Measurements from ENCODE around the gene EAPP.
"Not testable (repeated sequence)": the region's sequence is repeated elsewhere in the genome, so short reads cannot be mapped to it uniquely, and the experiment has no call there.

EAPP gene

DNA sequence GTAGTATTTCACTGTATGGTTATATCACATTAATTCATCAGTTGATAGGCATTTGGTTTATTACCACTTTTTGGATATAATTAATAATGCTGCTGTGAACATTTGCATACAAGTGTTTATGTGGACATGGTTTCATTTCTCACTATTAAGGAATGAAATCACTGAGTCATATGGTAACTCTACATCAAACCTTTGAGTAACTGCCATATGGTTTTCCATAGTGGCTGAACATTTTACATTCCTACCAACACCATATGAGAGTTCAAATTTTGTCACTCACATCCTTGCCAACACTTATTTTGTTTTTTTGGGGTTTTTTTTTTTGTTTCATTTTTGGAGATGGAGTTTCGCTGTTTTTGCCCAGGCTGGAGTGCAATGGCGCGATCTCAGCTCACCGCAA lies 30.2 kb upstream of the EAPP start:
- no peaks in the 10 kb centered on the region for H3K4me1 Mint-ChIP-seq
- H3K9me3 Mint-ChIP-seq: no peaks in the 10 kb centered on the region
- no peak overlapping the region for H3K27ac Mint-ChIP-seq
- TF ChIP-seq, protein P1, sequence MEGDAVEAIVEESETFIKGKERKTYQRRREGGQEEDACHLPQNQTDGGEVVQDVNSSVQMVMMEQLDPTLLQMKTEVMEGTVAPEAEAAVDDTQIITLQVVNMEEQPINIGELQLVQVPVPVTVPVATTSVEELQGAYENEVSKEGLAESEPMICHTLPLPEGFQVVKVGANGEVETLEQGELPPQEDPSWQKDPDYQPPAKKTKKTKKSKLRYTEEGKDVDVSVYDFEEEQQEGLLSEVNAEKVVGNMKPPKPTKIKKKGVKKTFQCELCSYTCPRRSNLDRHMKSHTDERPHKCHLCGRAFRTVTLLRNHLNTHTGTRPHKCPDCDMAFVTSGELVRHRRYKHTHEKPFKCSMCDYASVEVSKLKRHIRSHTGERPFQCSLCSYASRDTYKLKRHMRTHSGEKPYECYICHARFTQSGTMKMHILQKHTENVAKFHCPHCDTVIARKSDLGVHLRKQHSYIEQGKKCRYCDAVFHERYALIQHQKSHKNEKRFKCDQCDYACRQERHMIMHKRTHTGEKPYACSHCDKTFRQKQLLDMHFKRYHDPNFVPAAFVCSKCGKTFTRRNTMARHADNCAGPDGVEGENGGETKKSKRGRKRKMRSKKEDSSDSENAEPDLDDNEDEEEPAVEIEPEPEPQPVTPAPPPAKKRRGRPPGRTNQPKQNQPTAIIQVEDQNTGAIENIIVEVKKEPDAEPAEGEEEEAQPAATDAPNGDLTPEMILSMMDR (IDR thresholded peaks at IDR 0.05; ENCODE audit: unreplicated experiment in 3 of 3): no peak
- no peaks in the 10 kb centered on the region for H3K27me3 Mint-ChIP-seq (ENCODE audit: low read depth)
- H3K36me3 Mint-ChIP-seq (ENCODE audit: low read depth): peaks cover 46% of the 10 kb centered on the region
- no peak overlapping the region for H3K4me3 Mint-ChIP-seq

DNA sequence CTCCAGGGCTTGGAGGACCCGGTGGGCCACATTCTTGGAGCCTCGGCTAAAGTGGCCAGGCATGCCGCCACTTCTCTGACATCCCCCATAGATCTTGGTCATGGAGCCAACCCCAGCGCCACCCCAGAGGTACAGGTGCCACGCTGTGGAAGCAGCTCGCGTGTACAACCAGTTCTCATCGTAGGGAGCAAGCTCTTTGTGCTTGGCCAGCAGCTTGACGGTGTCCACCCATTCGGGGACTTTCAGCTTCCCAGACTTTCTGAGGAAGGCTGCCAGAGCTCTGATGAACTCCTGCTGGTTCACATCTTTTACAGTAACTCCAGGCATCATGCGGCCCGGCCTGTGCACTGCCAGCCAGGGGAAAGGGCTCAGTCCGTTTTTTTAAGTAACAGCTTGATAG lies 29.3 kb upstream of the EAPP start:
- no peaks in the 10 kb centered on the region for H3K27me3 Mint-ChIP-seq (ENCODE audit: low read depth)
- no peak overlapping the region for H3K27ac Mint-ChIP-seq
- H3K4me1 Mint-ChIP-seq: no peaks in the 10 kb centered on the region
- H3K36me3 Mint-ChIP-seq (ENCODE audit: low read depth): peaks cover 46% of the 10 kb centered on the region
- no peaks in the 10 kb centered on the region for H3K9me3 Mint-ChIP-seq
- TF ChIP-seq, protein P1 (IDR thresholded peaks at IDR 0.05; ENCODE audit: unreplicated experiment in 3 of 3): no peak
- no peak overlapping the region for H3K4me3 Mint-ChIP-seq

DNA sequence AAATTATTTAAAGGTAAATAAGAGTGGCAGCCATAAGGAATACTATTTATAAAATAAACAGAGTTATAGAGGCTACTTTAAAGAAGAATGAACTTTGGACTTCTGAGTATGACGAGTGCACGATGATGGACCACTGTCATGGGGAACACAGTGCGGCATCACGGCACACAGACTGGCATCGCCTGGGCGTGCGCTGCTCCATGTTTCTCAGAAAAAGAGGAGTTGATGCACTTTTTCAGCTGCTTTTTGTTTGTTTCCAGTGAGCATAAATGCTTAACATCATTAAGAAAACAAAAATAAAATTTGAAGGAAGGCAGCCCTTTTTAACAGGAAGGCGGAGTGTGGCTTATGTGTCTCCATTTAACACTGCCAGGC lies 23.3 kb upstream of the EAPP start:
- no peaks in the 10 kb centered on the region for H3K4me1 Mint-ChIP-seq
- H3K9me3 Mint-ChIP-seq: no peaks in the 10 kb centered on the region

DNA sequence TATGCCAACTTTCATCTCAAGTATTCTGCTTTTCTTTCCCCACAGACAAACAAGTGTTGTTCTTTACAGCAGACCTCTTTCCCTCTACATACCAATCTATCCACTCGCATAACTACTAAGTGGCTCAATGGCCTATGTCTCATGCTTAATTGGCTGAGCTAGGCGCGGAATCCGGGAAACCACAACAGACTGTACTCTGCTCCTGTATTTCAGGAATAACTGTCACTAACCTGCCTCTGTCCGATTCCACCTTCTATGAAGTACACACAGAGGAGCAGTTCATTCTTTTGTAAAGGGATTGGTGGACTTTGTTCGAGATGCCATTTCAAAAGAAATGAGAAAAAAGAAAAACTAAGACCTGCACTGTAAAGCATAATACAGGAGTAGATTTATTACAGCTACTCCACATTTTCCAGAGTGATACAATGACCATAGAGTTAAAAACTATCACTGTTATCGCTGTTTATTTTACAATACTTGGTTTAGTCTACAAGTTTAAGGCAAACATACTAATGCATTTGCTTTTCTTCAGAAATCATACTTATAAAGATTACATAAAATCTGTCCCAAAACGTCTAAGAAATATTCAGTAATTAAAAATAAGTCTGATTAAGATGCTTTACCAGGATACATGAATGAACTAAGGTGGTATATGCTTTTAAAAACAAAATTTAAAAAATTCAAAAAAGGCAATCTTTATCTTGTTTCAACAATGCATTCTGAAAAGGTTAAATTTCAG lies 22.7 kb upstream of the EAPP start:
- H3K27me3 Mint-ChIP-seq (ENCODE audit: low read depth); H3K4me3 Mint-ChIP-seq; H3K27ac Mint-ChIP-seq; H3K9me3 Mint-ChIP-seq; H3K4me1 Mint-ChIP-seq: not testable (repeated sequence)
- H3K36me3 Mint-ChIP-seq (ENCODE audit: low read depth): peaks cover 18% of the 10 kb centered on the region

More for the DNA sequence above, 23.3 kb upstream of the EAPP start:
- H3K36me3 Mint-ChIP-seq (ENCODE audit: low read depth): peaks cover 21% of the 10 kb centered on the region
- H3K27ac Mint-ChIP-seq: no peak overlapping the region
- TF ChIP-seq, protein P1 (IDR thresholded peaks at IDR 0.05; ENCODE audit: unreplicated experiment in 3 of 3): no peak
- H3K4me3 Mint-ChIP-seq: no peak overlapping the region
- H3K27me3 Mint-ChIP-seq (ENCODE audit: low read depth): no peaks in the 10 kb centered on the region

DNA sequence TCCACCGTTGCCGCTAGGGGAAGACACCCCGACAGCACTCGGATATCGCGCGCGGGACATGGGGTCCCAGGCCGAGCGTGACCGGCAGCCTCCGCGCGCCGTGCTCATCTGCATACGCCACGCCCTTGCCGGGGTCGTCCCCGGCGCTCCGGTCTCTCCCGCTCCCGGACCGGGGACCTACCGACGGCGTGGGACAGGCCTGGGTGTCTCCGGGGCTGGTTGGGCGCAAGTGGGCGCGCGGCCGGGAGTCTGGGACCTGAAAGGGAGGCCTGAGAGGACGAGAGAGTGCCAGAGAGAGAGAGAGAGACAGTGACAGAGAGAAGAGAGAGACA lies 17.0 kb upstream of the EAPP start:
- H3K36me3 Mint-ChIP-seq (ENCODE audit: low read depth); H3K27ac Mint-ChIP-seq; H3K9me3 Mint-ChIP-seq; H3K27me3 Mint-ChIP-seq (ENCODE audit: low read depth); H3K4me3 Mint-ChIP-seq: not testable (repeated sequence)
- peaks cover 12% of the 10 kb centered on the region for H3K4me1 Mint-ChIP-seq

DNA sequence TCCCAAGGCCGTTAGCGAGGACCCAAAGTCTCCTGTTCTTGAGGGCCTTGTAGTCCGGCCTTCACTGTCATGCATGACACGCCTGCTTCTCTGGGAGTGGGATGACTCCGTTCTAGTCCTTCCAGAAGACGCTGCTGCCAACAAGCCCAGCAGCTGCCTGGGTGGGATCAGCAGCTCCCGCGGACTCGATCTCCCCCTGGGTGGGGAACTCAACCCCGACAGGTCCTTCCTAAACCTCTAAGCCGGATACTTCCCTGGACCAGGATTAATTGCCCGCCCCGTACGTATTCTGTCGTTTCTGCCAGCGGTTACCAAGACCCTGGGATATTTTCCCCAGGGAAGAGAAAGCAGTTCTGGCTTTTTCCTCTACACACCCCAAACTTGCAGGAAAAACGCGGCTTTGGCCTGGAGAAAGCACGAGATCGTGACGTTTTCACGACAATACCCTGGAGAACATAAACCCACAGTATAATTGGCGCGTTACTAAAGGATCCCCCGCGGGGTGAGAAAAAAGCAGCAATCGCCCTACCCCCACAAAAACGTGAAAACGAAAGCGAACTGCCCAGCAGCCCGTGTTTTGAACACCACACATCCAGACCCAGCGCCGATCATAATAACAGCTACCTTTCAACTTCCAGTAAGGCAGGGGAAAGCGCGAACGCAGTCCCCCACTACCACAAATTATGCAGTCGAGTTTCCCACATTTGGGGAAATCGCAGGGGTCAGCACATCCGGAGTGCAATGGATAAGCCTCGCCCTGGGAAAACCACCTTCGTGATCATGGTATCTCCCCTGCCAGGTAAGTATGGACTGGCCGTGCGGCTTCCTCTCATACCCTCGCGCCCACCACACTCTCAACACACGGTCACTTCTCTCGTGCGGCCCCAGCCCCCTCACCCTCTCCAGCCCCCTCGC lies 16.3 kb upstream of the EAPP start:
- peaks cover 12% of the 10 kb centered on the region for H3K4me1 Mint-ChIP-seq
- H3K27ac Mint-ChIP-seq; H3K27me3 Mint-ChIP-seq (ENCODE audit: low read depth); H3K36me3 Mint-ChIP-seq (ENCODE audit: low read depth); H3K4me3 Mint-ChIP-seq; H3K9me3 Mint-ChIP-seq: not testable (repeated sequence)

DNA sequence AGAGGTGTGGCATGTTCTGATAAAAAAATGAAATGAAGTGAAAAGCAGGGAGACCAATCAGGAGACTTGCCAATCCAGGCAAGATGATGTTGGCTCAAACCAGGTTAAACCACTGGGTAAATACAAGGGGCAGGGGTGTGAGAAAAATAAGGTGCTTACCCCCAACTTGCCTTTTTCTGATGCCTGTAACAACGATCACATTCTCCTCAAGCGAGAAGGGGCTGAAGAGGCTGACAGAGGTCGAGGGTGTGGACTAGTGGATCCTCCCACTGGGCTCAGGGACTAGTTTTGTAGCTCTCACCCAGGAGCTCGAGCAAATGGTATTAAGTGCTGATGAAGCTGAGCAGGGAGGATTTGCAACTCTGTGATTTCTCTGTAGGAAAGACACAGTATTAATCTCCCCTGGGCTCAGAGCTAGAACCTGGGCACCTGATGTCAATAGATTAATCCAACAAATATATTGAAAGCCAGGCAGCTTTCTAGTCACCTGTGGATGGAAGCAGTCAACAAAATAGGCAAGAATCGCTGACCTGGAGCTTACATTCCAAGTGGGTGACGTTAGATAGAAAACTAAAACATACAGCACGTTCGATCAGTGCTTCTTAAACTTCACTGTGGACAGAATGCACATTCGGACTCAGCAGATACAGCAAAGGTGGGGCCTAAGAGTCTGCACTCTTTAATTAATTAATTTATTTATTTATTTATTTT lies 15.2 kb upstream of the EAPP start:
- no peaks in the 10 kb centered on the region for H3K36me3 Mint-ChIP-seq (ENCODE audit: low read depth)
- TF ChIP-seq, protein P1 (IDR thresholded peaks at IDR 0.05; ENCODE audit: unreplicated experiment in 3 of 3): no peak
- H3K4me1 Mint-ChIP-seq: peaks cover 12% of the 10 kb centered on the region
- H3K9me3 Mint-ChIP-seq: no peaks in the 10 kb centered on the region
- H3K27ac Mint-ChIP-seq: peak overlapping the region; percentile 57 to 84 (median 68)
- peak overlapping the region; percentile 51 to 58 (median 55) for H3K4me3 Mint-ChIP-seq
- no peaks in the 10 kb centered on the region for H3K27me3 Mint-ChIP-seq (ENCODE audit: low read depth)

DNA sequence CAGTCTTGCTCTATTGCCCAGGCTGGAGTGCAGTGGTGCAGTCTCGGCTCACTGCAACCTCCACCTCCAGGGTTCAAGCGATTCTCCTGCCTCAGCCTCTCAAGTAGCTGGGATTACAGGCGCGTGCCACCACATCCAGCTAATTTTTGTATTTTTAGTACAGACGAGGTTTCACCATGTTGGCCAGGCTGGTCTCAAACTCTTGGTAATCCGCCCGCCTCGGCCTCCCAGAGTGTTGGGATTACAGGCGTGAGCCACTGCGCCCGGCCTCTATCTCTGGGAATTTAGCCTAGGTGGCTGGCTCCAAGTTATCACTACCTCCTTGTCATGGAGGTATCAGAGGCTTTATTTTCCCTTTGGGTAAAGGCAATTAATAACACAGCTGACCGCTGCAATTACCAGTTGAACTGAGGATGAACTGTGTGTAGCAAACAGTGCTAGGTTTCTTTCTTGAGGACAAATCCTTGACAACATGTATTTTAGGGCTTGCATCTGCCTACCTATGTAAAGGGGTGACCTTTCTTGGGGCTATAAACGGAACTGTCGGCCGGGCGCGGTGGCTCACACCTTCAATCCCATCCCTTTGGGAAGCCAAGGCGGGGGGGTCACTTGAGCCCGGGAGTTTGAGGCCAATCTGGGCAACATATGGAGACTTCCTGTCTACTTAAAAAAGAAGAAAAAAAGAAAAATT lies 9.9 kb upstream of the EAPP start:
- H3K4me1 Mint-ChIP-seq; H3K36me3 Mint-ChIP-seq (ENCODE audit: low read depth); H3K9me3 Mint-ChIP-seq; H3K4me3 Mint-ChIP-seq; H3K27me3 Mint-ChIP-seq (ENCODE audit: low read depth): not testable (repeated sequence)
- H3K27ac Mint-ChIP-seq: peak overlapping the region in 1 of 3 experiments; percentile 25

All from nephron (organoid).